ENCODE measurements around the gene SNHG17. TPM values are rescaled to one million over a fixed set of nuclear protein-coding genes. Genes with fewer than 3 reads are reported as not detected.

SNHG17 gene
- total RNA-seq, 2 experiments from 2014 or later: 92.3 to 123 TPM

DNA sequence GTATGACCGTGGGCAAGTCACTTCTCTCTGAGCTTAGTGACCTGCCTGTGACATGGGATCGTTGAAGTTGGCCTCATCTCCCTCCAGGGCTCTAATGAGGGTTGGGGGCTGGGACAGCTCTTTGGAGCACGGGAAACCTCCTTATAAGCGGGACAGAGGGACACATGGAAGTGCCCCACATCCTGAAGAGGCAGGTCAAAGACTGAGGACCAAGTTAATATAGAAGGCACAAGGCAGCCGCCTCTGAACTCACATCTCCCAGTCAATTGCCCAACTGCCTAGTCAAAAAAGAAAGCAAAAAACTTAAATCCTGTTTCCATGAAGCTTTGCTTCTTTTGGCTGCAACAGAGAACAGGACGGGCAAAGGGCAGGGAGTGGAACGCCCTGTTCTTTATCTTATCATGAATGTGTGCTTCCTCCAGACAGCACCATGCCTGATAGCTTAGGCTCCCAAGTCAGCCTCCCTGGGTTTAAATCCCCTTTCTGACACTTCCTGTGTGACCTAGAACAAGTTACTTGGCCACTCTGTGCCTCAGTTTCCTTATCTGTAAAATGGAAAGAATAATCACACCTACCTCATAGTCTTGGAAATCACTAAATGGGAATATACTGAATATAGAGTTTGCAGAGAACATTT lies 61.8 kb downstream of the SNHG17 start:
- Mint-ChIP-seq H3K4me1 (no peaks in the 10 kb centered on the region), H3K27ac (no peak overlapping the region), H3K27me3 (peaks cover 12% of the 10 kb centered on the region), H3K36me3 (no peaks in the 10 kb centered on the region), H3K9me3 (ENCODE audit: low read depth) (no peaks in the 10 kb centered on the region), H3K4me3 (no peak overlapping the region)
- no peak for ATAC-seq
- DNase-seq: no peak
- CTCF ChIA-PET: no interaction called here

- DNase-seq: no peak
- Mint-ChIP-seq H3K36me3 (no peaks in the 10 kb centered on the region), H3K9me3 (ENCODE audit: low read depth) (no peaks in the 10 kb centered on the region), H3K4me3 (no peak overlapping the region), H3K27me3 (peaks cover 12% of the 10 kb centered on the region), H3K27ac (no peak overlapping the region), H3K4me1 (no peaks in the 10 kb centered on the region)
- CTCF ChIA-PET: no interaction called here
- ATAC-seq: no peak
Observed at GRCh38 chr20:38372806-38373205, 62.3 kb downstream of the SNHG17 start.

Other genes starting within 250 kb of the SNHG17 start
- not detected for gene KIAA1755, start 174.6 kb downstream of the SNHG17 start, total RNA-seq
- gene BPI, start 131.2 kb downstream of the SNHG17 start, total RNA-seq: not detected
- not detected for gene LBP, start 88.8 kb downstream of the SNHG17 start, total RNA-seq
- gene RALGAPB, start 37.5 kb upstream of the SNHG17 start, total RNA-seq: 10 to 100 TPM; 31.9 to 32.2 TPM
- not detected for gene ADIG, start 145.9 kb upstream of the SNHG17 start, total RNA-seq
- gene ARHGAP40, start 166.5 kb upstream of the SNHG17 start, total RNA-seq: not detected